Transverse colon (tissue), 4 donors: ENCODE results near the gene SLC39A3. TPM values are rescaled to one million over a fixed set of nuclear protein-coding genes. Genes with fewer than 3 reads are reported as not detected.
A peak's percentile ranks its signal among the peaks of the same experiment; 100 is the strongest.

Experiments
- DNase-seq: peaks from one replicate; pipeline ENCODE4 v3.0.0-alpha.2; 2019
- H3K27ac ChIP-seq, 4 donors: fragments of 200-600 bp; sonication (generic); 2 replicates each; pipeline ENCODE4 v1.5.1; 2016 to 2018; ENCODE audit warnings: inconsistent platforms in 4 of 4
- H3K27me3 ChIP-seq: fragments of 200-600 bp; sonication (generic); 2 replicates; pipeline ENCODE4 v1.5.1; 2017; ENCODE audit warnings: inconsistent platforms
- H3K36me3 ChIP-seq, 4 donors: fragments of 200-600 bp; sonication (generic); 2 replicates each; pipeline ENCODE4 v1.5.1; 2017 to 2019; ENCODE audit warnings: inconsistent platforms in 4 of 4
- H3K4me1 ChIP-seq, 4 donors: fragments of 200-600 bp; sonication (generic); 2 replicates each; pipeline ENCODE4 v1.5.1; 2017 to 2020; ENCODE audit warnings: inconsistent platforms in 4 of 4
- H3K4me3 ChIP-seq, 4 donors: fragments of 200-600 bp; sonication (generic); 1 replicate in 1 of 4; 2 replicates in 3 of 4; pipeline versions ENCODE4 v1.5.1 to v1.6.1; 2017 to 2019; ENCODE audit warnings: inconsistent platforms in 4 of 4
- H3K9me3 ChIP-seq, 2 donors: fragments of 200-600 bp; sonication (generic); 2 replicates each; pipeline ENCODE4 v1.5.1; 2017 to 2019; ENCODE audit warnings: inconsistent platforms in 2 of 2
- EP300 ChIP-seq: sonication (generic); formaldehyde crosslinking; IDR thresholded peaks from one replicate; pipeline ENCODE4 v1.6.1; 2017; ENCODE audit warnings: antibody characterized with exemption, low read depth
- POLR2A ChIP-seq: fragments of 450-650 bp; IDR thresholded peaks from one replicate; pipeline ENCODE4 v1.6.1; 2016; ENCODE audit warnings: antibody characterized with exemption, mild to moderate bottlenecking, moderate library complexity
- POLR2AphosphoS5 ChIP-seq, 3 donors: sonication (generic); formaldehyde crosslinking; IDR thresholded peaks; one replicate each; pipeline ENCODE4 v1.6.1; 2016; ENCODE audit warnings: antibody characterized with exemption in 3 of 3
- WGBS, 2 donors: methylation state at CpG; one replicate each; pipeline ENCODE4 v1.1.5; 2018; ENCODE audit warnings: low coverage in 1 of 2; 5-methylcytosine and 5-hydroxymethylcytosine counted together
- in situ Hi-C, 4 donors: fragments of 200-750 bp; cut with MboI; loops; one replicate each; pipeline versions ENCODE4 v1.15.0 to v1.15.1; 2017; ENCODE audit warnings: low sequenced_read_pairs in 3 of 4, low pct_ligation_motif_present in 1 of 4, low pct_unique_long_range_greater_than_20kb in 1 of 4
- intact Hi-C: fragments of 100-400 bp; cut with DNase I; formaldehyde crosslinking; loops from one replicate; pipeline ENCODE4 v1.15.1; 2023; ENCODE audit warnings: low total_unique reads
- total RNA-seq, 4 donors: library from RNA; depleted of rRNA; stranded (reverse); fragments of >200 nt; gene quantifications; one replicate each; pipeline ENCODE4 v1.1.0, GENCODE V29; 2016
- TF ChIP-seq, protein P1 (sequence below), 5 experiments: fragments of 200-600 bp in 3 of 5; fragments of 450-650 bp in 2 of 5; sonication (generic) in 3 of 5; IDR thresholded peaks; 1 replicate in 2 of 5; 2 replicates in 3 of 5; pipeline ENCODE4 v1.5.1; 2016 to 2017; ENCODE audit warnings: antibody characterized with exemption in 5 of 5, inconsistent platforms in 3 of 5, mild to moderate bottlenecking in 2 of 5, moderate library complexity in 1 of 5

The SLC39A3 gene
- total RNA-seq, 4 donors from 2014 or later: 10.1 to 40.4 (median 24.7) TPM

- in situ Hi-C loops (loop anchor here in 2 of 4 donors (10.0 kb wide), 1 partner anchor 99 kb away; no protein-coding TSS in a partner anchor), intact Hi-C loops (no loop called here)
- Histone ChIP-seq H3K36me3 (no peaks in the 10 kb centered on the region), H3K9me3 (no peaks in the 10 kb centered on the region), H3K4me1 (peaks cover 2 to 7% (median 5%) of the 10 kb centered on the region in 4 donors), H3K27ac (no peak overlapping the region), H3K27me3 (peaks cover 12% of the 10 kb centered on the region), H3K4me3 (no peak overlapping the region)
- DNase-seq: no peak
- no peak for TF ChIP-seq POLR2AphosphoS5 (IDR thresholded peaks at IDR 0.05)
- TF ChIP-seq EP300: no peak
- TF ChIP-seq POLR2A: no peak
- TF ChIP-seq, protein P1, sequence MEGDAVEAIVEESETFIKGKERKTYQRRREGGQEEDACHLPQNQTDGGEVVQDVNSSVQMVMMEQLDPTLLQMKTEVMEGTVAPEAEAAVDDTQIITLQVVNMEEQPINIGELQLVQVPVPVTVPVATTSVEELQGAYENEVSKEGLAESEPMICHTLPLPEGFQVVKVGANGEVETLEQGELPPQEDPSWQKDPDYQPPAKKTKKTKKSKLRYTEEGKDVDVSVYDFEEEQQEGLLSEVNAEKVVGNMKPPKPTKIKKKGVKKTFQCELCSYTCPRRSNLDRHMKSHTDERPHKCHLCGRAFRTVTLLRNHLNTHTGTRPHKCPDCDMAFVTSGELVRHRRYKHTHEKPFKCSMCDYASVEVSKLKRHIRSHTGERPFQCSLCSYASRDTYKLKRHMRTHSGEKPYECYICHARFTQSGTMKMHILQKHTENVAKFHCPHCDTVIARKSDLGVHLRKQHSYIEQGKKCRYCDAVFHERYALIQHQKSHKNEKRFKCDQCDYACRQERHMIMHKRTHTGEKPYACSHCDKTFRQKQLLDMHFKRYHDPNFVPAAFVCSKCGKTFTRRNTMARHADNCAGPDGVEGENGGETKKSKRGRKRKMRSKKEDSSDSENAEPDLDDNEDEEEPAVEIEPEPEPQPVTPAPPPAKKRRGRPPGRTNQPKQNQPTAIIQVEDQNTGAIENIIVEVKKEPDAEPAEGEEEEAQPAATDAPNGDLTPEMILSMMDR (IDR thresholded peaks at IDR 0.05): no peak
- 31 to 32% methylated on average over 3 to 4 of the region's 4 CpGs for WGBS, 2 donors
Observed at GRCh38 chr19:2744113-2744512, 4.3 kb upstream of the SLC39A3 start.

GRCh38 chr19:2743099-2743498 lies 3.3 kb upstream of the SLC39A3 start:
- Histone ChIP-seq H3K4me1 (peaks cover 5 to 14% (median 7%) of the 10 kb centered on the region in 4 donors), H3K27ac (no peak overlapping the region), H3K27me3 (peaks cover 12% of the 10 kb centered on the region), H3K4me3 (no peak overlapping the region), H3K9me3 (no peaks in the 10 kb centered on the region), H3K36me3 (no peaks in the 10 kb centered on the region)
- intact Hi-C loops (no loop called here), in situ Hi-C loops (loop anchor here in 2 of 4 donors (10.0 kb wide), 1 partner anchor 98 kb away; no protein-coding TSS in a partner anchor)
- 70 to 72% methylated on average over 8 of the region's 8 CpGs for WGBS, 2 donors
- no peak for DNase-seq
- TF ChIP-seq POLR2AphosphoS5 (IDR thresholded peaks at IDR 0.05) (no peak), EP300 (no peak), POLR2A (no peak)
- TF ChIP-seq, protein P1 (IDR thresholded peaks at IDR 0.05): no peak

- H3K4me1 ChIP-seq: peaks cover 5 to 14% (median 7%) of the 10 kb centered on the region in 4 donors
- intact Hi-C loops (no loop called here), in situ Hi-C loops (loop anchor here in 2 of 4 donors (10.0 kb wide), 1 partner anchor 95 kb away; no protein-coding TSS in a partner anchor)
- H3K27ac ChIP-seq: no peak overlapping the region
- WGBS, 2 donors: 48 to 80% methylated on average over 1 to 13 of the region's 13 CpGs
- H3K36me3 ChIP-seq: no peaks in the 10 kb centered on the region
- TF ChIP-seq POLR2A (no peak), POLR2AphosphoS5 (IDR thresholded peaks at IDR 0.05) (no peak), EP300 (no peak)
- TF ChIP-seq, protein P1 (IDR thresholded peaks at IDR 0.05): no peak
- H3K27me3 ChIP-seq: peaks cover 12% of the 10 kb centered on the region
- DNase-seq: no peak
- H3K4me3 ChIP-seq: peak overlapping the region in 1 of 4 donors; percentile 80
- H3K9me3 ChIP-seq: no peaks in the 10 kb centered on the region
Observed at GRCh38 chr19:2740314-2740656, 468 bp upstream of the SLC39A3 start.

GRCh38 chr19:2736550-2737190 lies 3.1 kb downstream of the SLC39A3 start:
- H3K4me1 ChIP-seq: peaks cover 5 to 14% (median 7%) of the 10 kb centered on the region in 4 donors
- peaks cover 6% of the 10 kb centered on the region for H3K27me3 ChIP-seq
- TF ChIP-seq EP300: no peak
- no peak for TF ChIP-seq POLR2A
- TF ChIP-seq POLR2AphosphoS5 (IDR thresholded peaks at IDR 0.05): no peak
- H3K36me3 ChIP-seq: no peaks in the 10 kb centered on the region
- H3K4me3 ChIP-seq: no peak overlapping the region
- no peak overlapping the region for H3K27ac ChIP-seq
- in situ Hi-C loops: no loop called here
- no peaks in the 10 kb centered on the region for H3K9me3 ChIP-seq
- no peak for DNase-seq
- intact Hi-C loops: no loop called here
- 95% methylated on average over 8 to 15 of the region's 15 CpGs for WGBS, 2 donors
